Measurements from ENCODE around the gene SIPA1L3.

DNA sequence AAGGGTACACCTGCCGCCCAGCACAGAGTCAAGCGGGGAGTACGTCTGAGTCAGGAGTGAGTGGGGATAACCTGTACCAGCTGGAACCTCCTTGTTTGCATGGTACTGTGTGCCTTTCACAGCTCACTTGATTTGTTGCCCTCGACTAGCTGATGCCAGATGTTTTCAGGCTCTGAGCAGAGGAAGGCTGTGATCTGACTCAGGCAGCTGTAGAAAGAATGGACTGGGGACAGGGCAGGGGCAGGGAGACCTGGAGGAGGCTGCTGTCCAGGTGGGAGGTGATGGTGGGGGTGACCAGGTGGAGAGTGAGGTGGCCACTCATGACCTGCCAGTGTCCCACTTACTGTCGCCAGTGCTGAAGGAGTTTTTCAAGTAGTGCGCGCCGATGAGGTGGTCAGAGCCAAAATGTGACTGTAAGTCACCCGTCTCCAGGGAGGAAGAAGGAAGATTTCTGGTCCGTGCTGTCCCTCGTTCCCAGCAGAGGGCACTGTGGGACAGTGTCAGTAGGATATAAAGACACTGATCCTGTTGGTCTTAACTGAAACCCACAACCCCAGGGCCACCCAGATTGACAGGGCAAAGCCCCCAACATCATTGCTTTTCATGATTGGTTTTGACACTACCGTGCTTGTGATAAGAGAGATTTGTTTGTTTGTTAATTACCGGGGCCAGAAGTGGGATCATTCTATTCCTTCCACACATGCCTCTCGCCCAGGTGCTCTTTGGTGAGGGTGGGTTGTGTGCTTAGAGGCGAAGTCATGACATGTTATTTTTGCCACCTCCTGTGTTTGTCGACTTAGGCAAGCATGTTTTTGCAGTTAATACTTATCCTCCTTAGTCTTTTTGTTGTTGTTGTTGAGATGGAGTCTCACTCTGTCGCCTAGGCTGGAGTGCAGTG lies 188.7 kb downstream of the SIPA1L3 start:
- TF ChIP-seq, protein P1, sequence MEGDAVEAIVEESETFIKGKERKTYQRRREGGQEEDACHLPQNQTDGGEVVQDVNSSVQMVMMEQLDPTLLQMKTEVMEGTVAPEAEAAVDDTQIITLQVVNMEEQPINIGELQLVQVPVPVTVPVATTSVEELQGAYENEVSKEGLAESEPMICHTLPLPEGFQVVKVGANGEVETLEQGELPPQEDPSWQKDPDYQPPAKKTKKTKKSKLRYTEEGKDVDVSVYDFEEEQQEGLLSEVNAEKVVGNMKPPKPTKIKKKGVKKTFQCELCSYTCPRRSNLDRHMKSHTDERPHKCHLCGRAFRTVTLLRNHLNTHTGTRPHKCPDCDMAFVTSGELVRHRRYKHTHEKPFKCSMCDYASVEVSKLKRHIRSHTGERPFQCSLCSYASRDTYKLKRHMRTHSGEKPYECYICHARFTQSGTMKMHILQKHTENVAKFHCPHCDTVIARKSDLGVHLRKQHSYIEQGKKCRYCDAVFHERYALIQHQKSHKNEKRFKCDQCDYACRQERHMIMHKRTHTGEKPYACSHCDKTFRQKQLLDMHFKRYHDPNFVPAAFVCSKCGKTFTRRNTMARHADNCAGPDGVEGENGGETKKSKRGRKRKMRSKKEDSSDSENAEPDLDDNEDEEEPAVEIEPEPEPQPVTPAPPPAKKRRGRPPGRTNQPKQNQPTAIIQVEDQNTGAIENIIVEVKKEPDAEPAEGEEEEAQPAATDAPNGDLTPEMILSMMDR (IDR thresholded peaks at IDR 0.05): no peak
- TF ChIP-seq POLR2A (IDR thresholded peaks at IDR 0.05): no peak

All from lower leg skin (tissue), 3 donors.